Measurements from ENCODE around the gene G6PC3.

G6PC3 gene

DNA sequence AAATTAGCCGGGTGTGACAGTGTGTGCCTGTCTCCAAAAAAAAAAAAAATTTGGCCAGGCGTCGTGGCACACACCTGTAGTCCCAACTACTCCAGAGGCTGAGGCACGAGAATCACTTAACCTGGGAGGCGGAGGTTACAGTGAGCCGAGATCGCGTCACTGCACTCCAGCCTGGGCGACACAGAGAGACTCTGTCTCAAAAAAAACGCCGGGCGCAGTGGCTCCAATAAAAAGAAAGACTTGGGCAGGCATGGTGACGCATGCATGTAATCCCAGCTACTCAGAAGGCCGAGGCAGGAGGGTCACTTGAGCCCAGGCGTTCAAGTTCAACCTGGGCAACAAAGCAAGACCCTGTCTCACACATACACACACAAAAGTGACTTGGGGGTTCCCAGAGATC is 7.7 kb upstream of the G6PC3 start:
- no peak for DNase-seq

DNA sequence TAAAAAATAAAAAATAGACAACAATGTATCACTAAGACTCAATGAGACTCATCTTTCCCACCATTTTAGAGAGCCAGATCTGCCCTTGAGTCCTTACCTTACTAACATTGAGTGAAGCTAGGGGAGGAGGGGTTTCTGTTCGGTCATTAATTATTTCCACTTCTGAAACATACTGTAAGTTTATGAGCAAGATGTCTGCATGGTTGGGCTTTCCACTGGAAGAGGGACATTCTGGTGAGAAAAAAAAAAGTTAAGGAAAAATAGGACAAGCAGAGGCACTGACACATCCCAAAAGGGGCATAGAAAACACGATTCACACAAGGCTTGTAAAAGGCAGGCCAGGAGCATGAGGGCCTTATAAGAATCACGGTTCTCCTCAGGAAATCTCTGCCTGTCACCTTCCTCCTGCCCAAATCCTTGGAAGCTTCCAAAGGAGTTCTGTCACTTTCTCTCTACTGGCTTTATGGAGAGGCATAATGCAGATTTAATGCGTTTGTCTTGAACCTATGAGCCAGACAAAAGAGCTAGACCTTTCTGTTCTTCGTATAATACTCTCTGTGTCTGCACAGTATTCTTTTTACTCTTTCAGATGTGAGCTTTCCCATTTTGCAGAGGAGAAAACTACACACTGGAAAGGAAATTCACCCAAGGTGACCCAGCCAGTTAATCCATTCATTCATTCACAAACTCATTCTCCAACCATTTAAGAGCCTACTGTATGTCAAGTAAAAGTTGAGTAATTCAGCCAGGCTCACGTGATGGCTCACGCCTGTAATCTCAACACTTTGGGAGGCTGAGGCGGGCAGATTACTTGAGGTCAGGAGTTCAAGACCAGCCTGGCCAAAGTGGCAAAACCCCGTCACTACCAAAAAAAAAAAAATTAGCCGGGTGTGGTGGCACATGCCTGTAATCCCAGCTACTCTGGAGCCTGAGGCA is 6.6 kb upstream of the G6PC3 start:
- DNase-seq: no peak

DNA sequence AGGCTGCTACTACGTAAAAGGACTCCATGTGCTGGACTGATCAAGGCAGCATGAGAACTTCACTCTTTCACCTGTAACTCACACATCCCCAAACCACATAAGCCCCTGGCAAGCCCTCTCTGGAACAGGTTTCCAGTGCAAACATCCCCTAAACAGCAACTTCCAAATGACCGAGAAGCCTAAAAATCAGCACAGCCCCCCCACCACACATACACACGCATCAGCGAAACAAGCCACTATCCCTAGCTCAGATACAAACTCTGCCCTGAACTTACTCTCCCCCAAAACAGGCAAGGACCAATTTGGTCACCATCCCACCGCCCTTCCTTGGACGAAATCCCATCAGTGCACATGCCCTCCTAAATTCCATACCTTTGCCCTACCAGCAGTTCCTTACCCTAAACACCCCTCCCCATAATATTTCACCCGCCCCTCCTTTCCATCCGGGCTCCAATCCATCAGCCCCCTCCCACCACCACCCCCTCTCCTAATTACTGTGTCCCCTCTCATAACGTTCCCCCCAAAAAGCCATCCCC is 4.8 kb upstream of the G6PC3 start:
- DNase-seq: no peak

DNA sequence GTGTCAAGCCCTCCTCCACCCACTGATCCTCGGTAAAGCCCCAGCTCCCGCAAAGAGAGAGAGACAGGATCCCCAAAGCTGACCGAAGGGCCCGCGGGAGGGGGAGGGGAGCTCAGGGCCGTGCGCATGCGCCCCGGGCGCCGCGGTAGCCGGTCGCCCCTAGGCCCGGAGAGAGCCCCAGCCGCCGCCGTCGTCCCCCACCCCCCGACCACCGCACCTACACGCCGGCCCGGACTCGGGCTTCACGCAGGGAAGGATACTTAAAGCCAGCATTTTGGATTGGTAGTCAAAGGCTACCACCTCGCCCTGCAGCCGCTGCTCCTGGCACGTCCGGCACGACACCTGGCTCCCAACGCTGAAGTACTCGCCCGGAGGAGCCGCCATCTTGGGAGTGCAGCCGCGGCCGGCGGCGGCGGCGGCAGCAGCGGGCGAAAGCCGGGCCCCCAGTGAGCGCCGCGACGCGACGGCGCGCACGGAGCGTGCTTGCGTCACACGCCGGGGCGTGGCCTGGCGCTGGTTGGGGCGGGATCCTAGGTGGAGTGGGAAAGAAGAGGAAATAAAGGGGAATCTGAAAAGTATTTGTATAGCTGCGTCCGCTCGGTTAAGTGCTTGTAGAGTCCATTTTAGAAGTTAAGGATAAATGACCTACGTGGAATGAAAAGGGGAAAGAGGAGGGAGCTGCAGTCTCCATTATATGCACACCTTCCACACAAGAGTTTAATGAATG is 4.2 kb upstream of the G6PC3 start, which contains the start of gene LSM12:
Gene LSM12 (minus strand): TSS at position 468 of the 727 bp plus-strand sequence. CDS start 84 bp downstream, at position 384.
- DNase-seq: peak; percentile 80

DNA sequence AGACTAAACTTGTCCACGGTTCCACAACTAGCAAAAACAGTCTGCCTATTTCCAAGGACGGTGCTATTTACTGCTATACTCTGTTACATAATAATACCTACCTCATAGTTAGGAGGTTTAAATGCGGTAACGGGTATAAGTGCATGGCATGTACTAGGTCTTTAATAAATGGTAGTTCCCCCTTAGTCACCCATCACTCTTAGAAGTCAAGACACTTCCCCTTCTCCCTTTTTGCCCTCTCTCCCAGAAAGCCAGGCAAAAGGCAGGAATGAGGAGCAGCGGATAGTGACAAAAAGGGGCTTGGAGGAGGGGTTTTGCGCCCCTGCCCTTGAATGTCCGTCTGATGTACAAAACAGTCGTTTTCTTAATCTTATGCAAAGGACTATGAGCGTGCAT is 3.0 kb upstream of the G6PC3 start:
- DNase-seq: no peak

DNA sequence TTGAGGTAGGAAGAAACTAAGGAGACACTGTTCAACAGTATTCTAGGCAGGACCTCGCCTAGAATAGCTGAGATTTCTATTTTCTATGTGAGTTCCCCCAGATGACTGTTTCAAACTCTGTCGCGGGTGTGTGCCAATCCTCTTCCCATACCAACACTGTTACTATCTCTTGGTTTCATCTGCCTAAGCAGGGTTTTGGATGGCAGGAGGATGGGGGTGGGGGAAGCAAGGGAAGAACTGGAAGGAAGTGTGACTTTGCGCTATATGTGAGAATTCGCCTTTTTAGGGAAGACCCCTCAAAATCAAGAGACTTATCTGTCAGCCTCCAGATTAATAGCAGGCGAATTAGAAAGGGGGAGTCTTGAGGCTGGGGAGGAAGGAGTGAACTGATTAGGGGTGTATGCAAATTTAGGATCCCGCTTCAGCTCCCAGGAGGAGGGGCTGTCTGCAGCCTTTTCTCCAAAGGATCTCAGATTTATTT is 521 bp upstream of the G6PC3 start:
- DNase-seq: no peak

DNA sequence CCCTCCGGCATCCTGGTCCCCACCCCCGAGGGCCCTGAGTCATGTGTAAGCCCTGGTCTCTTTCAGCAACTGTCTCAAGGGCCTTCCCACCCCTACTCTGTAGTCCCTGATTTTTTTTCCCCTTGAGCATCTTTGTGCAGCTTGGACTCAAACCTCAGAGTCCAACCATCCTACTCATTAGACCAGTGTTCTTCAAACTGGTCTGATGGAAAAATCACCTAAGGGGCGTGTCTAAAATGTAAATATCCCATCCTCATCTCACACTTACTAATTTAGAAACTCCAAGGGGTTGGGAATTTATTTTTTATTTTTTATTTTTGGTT is 624 bp downstream of the G6PC3 start:
- no peak for DNase-seq

DNA sequence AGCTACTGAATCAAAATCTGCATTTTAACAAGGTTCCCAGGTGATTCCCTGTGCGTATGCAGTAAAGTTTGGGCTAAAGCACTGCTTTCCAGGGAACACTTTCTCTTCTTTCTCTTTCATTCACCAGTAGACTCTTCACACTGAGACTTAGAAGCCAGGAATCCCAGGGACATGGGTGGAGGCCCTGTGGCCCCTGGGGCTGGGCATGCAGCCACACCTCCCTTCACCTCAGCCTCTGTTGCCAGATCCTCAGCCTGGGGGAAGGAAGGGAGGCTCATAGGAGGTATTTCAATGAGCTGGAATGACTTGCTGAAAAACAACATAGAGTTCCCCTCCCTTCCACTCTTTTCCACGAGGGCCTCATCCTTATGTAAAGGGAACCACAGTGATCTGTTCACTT is 1.2 kb downstream of the G6PC3 start:
- no peak for DNase-seq

DNA sequence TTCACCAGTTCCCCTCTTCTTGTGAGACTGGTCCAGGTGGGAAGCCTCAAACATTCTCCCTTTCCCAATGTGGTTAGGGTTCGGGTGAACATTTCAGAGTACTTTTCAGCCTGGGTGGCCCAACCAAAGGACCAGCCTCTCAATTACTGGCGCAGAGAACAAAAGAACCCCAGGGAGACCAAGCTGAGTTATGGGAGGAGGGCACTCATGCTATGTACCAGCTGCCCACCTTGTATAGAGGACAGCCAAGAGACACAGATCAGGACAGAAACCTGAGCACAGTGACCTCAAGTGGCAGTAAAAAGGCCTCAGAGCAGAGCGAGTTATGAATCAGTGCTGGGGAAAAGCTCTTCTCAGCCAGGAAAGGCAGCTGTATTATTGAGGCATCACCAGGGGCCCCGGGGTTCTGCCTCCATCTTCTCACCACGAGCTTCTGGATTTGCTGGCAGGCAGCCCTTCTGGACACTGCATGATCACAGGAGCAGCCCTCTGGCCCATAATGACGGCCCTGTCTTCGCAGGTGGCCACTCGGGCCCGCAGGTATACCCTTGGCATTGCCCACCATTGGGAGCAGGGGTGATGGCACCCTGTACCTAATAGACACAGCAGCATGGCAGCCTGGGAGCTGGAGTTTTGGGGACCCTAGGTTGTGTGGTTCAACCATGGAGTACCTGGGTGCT is 3.8 kb downstream of the G6PC3 start:
- DNase-seq: no peak

DNA sequence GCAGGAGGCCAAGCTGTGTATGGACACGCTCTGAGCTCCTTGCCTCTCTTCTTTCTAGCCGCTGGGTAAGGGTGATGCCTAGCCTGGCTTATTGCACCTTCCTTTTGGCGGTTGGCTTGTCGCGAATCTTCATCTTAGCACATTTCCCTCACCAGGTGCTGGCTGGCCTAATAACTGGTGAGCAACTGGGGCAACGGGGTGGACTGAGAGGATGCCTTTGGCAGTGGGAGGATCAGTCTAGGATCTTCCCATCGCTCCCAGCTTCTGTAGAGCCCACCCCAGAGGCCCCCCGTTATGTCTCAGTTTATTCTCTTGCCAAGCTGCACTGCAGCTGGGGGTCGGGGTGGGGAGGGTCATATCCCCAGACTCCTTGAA is 4.4 kb downstream of the G6PC3 start:
- DNase-seq: no peak

DNA sequence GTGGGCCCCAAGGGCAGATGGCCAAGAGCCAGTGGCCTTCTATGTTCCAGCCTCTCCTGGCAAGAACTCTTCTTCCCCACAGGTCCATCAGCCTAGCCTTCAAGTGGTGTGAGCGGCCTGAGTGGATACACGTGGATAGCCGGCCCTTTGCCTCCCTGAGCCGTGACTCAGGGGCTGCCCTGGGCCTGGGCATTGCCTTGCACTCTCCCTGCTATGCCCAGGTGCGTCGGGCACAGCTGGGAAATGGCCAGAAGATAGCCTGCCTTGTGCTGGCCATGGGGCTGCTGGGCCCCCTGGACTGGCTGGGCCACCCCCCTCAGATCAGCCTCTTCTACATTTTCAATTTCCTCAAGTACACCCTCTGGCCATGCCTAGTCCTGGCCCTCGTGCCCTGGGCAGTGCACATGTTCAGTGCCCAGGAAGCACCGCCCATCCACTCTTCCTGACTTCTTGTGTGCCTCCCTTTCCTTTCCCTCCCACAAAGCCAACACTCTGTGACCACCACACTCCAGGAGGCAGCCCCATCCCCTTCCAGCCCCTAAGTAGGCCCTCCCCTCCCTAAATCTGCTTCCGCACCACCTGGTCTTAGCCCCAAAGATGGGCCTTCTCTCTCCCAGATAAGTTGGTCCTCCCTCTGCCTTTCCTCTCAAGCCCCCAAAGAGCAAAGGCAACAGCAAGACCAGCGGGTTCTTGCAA is 5.2 kb downstream of the G6PC3 start:
- no peak for DNase-seq

DNA sequence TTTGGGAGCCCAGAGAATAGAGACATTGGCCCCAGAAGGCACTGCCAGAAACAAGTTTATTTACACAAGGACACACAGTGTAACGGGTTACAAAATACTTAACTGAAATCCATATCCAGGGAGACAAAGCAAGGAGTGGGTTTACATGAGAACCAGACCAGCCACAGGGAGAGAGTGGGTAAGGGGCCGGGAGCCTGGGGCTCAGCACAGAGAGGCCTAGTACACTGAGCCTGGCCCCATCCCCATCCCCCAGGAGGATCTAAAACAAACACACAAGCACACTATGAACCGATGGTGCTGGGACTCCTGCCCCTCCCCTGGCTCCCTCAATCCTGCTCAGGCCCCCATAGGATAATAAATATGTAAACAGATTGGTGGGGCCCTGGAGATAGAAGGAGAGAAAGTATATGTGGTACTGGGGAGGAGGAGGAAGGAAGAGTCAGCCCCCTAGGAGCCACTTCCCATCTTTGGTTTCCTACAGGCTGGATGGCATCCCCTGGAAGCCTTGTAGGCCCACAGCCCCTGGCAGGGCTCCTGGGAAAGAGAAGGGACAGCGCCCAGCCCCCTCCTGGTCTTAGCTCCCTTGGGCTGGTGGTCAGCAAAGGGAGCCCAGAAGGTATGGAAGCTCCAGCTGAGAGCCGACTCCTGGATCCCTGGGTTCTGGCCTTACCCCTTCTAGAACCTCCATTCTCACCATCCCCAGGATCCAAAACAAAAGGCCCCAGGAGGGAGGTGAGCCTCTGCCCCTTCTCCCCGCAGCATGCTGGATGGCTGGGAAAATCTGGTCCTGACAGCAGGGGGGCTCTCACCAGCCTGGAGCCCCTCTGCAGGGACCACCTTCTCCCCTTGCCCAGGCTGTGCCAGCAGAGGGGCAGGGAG is 6.4 kb downstream of the G6PC3 start:
- DNase-seq: no peak

DNA sequence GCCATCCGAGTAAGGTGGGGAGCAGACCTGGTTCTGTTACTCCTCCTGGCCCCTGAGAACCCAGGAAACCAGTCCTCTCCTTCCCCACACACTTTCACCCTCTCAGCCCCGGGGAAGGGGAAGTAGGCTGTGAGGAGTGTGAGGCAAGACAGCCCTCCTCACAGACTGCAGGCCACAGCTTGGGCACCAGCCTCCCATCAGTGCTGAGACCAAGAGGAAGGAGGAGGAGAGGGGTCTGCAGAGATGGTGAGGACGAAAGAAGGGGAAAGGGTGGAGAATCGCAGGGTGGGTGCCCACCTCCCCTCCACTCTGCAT is 7.0 kb downstream of the G6PC3 start:
- no peak for DNase-seq

DNA sequence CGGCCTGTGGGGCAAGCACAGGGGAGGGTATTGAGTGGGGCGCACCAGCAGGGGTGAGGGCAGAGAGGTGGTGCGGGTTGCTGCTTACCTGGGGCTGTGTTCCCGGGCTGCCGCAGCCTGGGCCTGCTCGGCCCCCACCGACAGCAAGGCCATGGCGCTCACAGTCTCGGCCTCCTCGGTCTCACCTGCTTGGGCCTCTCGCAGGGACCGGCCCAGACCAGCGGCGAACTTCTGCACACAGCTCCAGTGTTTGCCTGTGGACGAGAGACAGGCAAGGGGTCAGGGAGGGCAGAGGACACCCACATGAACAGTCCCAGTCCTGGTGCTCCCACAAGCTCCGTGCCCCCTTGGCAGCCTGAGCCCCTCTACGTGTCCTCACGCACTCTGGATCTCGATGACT is 7.9 kb downstream of the G6PC3 start:
- DNase-seq: no peak

DNA sequence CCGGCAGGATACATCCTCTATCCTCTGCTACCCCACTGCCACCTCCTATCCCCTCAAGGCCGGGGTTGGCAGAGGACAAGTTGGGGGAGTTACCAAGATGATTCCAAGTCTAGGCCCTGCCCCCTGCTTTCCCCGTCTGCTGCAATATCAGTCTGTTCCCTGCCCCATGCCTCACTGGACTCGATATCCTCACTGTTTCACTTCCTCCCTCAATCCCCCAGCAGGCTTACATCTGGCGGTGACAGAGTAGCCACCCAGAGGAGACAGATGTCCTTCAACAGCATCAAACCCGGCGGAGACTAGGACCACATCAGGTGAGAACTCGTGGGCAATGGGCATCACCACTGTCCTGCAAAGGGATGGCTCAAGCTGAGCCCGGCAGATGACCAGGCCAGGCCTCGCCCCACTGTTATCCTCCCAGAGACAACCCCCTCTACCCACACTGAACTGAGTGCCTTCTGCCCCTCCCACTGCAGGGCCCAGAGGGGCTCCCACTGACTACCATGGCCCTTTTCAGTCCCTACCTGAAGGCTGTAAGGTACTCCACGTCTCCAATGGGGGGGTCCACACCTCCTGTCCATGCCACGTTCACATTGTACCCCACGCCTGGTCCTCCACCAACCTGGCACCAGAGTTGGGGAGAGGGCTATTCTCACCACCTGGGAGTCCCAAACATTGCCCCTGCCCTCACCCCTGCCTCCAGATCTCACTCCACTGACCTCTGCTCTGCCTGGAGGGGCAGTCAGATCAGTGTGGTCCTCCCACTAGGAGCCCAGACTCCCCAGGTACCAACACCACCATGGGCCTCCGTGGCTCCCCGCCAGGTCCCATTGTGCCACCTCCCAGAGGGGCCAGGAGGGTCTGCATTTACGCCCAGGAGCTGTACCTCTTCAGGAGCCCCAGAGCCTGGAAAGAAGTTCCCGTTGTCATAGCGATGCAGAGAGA is 9.6 kb downstream of the G6PC3 start:
- no peak for DNase-seq

DNA sequence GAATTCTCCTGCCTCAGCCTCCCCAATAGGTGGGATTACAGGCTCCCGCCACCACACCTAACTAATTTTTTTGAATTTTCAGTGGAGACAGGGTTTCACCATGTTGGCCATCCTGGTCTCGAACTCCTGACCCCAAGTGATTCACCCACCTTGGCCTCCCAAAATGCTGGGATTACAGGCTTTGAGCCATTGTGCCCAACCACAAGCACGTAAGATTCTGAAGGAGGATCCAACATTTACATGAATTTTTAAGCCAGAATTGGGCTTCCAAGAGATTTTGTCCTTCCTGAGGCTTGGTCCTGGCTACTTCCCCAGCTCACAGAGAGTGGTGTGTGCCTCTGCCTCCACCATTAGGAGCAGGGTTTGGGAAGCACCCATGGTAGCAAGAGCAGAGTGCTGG is 11.1 kb downstream of the G6PC3 start:
- DNase-seq: no peak

DNA sequence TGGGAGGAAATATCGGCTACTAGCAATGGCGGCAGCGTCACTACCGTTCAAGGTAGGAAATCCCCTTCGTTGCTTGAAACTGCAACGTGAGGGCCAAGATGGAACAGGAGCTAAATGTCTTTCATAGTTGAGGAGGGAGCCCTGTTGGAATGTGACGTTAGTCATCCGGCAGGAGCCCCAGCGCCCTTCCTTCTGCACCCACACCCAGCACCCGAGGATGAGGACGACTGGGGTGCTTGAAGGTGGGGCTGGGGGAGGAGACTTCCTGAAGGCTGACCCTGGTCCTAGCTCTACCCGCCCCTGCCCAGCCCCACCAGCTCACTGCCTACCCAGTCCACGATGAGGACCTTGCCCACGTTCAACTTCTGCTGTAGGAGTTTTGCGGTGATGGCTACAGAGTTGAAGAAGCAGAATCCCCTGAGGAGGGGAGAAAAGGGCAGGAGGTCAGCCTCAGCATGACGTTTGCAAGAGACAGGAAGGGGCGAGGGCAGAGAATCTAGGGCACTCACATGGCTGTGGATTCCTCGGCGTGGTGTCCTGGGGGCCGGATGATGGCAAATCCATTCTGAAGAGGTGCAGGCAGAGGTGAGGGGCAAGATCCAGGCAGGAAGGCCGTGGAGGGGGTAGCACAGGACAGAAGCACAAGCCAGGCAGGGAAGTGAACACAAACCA is 11.9 kb downstream of the G6PC3 start:
- DNase-seq: no peak

DNA sequence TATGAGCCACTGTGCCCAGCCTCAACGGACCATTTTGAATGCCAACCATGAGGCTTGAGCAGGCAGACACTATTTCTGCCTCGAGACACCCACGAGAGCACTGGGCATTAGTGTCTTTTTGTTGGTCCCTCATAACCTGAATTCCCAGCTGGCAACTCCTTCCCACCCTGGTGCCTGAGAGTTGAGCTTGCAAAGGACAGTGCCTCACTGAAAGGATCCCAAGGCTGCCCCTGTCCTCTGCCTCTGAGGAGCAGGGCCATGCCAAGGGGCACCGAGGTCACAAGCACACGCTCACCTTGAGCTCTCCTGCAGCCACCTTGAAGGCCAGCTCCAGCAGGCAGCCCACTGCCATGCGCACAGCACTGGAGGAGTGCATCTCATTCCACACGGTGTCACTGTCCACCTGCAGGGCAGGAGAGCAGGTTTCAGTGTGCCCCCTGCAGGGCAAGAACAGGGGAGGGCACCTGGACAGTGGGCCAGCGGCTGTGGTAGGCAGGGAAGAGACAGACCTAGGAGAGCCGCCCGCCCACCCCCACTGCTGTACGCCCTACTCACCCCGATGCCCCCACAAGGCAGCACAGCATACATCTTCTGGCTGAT is 12.8 kb downstream of the G6PC3 start:
- DNase-seq: no peak

DNA sequence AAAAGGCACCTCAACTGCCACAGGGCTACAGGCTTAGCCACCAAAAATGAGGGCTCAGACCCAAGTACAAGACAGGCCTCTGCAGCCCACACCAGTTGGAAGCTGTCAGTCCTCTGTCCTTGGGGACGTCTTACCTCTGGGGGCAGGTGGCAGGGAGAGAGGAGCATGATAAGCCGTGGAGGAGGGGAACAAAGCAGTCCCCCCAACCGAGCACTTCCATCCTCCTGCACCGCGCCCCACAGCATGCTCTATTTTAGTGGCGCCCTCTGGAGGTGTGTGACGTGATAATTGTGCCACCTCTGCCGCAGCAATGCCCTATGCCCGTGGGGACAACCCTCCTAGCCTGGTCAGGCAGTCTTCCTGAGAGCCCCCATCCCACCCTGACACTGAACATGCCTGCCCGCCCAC is 13.6 kb downstream of the G6PC3 start:
- no peak for DNase-seq

DNA sequence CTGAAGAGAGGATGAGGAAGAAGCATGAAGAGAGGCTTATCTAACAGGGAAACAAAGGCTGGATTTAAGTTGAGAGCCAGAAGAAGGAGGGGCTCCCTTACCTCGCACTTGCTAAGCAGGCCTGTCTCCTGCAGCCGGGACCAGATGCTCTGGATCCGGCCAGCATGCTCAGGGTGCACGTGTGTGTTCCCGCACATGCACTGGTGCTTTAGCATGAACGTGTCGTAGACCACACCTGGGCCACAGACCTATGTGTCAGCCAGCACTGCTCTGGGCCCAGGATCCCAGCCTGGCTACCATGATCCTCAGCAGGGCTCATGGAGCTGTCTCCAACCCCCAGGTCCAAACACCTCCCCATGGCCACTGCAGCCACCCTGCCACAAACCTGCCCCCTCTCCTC is 14.4 kb downstream of the G6PC3 start:
- DNase-seq: no peak

Measured in NCI-H1048 (cell line).